HUES64 (cell line): Measurements from ENCODE around the gene SMR3B. TPM values are rescaled to one million over a fixed set of nuclear protein-coding genes. Genes with fewer than 3 reads are reported as not detected.

Source experiments
- H3K27ac ChIP-seq: 2 replicates; pipeline ENCODE4 v1.7.0; 2013; ENCODE audit warnings: low read depth, low read length, inconsistent platforms
- H3K27me3 ChIP-seq: 2 replicates; pipeline ENCODE4 v1.6.1; 2013; ENCODE audit warnings: mild to moderate bottlenecking, low read length; ENCODE audit not compliant: insufficient read depth
- H3K36me3 ChIP-seq: 2 replicates; pipeline ENCODE4 v1.6.1; 2013; ENCODE audit warnings: mild to moderate bottlenecking, low read length; ENCODE audit not compliant: insufficient read depth
- H3K4me1 ChIP-seq: 2 replicates; pipeline ENCODE4 v1.6.1; 2013; ENCODE audit warnings: mild to moderate bottlenecking, low read length, moderate library complexity; ENCODE audit not compliant: insufficient read depth
- H3K4me3 ChIP-seq: 2 replicates; pipeline ENCODE4 v1.5.1; 2013; ENCODE audit warnings: mild to moderate bottlenecking, low read length, moderate library complexity
- H3K9ac ChIP-seq: 2 replicates; pipeline ENCODE4 v1.6.1; 2013; ENCODE audit warnings: mild to moderate bottlenecking, low read depth, low read length
- H3K9me3 ChIP-seq: 2 replicates; pipeline ENCODE4 v1.6.1; 2013; ENCODE audit warnings: low read depth, low read length; ENCODE audit not compliant: insufficient read depth
- WGBS: fragments of 150-250, 120-280 bp; methylation state at CpG from one replicate; pipeline ENCODE4 v1.1.7; 2013; ENCODE audit warnings: missing lambda C conversion rate; 5-methylcytosine and 5-hydroxymethylcytosine counted together
- polyA plus RNA-seq, 2 experiments: library from polyadenylated mRNA; stranded (reverse); fragments of 50-300 nt; gene quantifications; one replicate each; pipeline ENCODE4 v1.2.3, GENCODE V29; 2013

SMR3B gene
- polyA plus RNA-seq (2013, experiment 1 of 2): not detected
- polyA plus RNA-seq (2013, experiment 2 of 2): not detected

GRCh38 chr4:70382691-70383181 lies at the start of gene SMR3B:
TSS of gene SMR3B (plus strand) at chr4:70383131. CDS start at chr4:70384511, 1,380 bp downstream.
- H3K36me3 ChIP-seq: no peaks in the 10 kb centered on the region
- H3K9me3 ChIP-seq: no peaks in the 10 kb centered on the region
- H3K27me3 ChIP-seq: no peaks in the 10 kb centered on the region
- H3K9ac ChIP-seq: no peak within 1 kb of the TSS
- H3K4me3 ChIP-seq: no peak within 1 kb of the TSS
- no peaks in the 10 kb centered on the region for H3K4me1 ChIP-seq
- 87% methylated on average over 4 of the region's 5 CpGs for WGBS
- no peak within 1 kb of the TSS for H3K27ac ChIP-seq

GRCh38 chr4:70334681-70335080 lies 48.2 kb upstream of the SMR3B start, which contains the start of gene CABS1:
TSS of gene CABS1 (plus strand) at chr4:70334981. CDS start at chr4:70335040, 59 bp downstream.
- 88% methylated on average over 3 of the region's 3 CpGs for WGBS
- H3K36me3 ChIP-seq: no peaks in the 10 kb centered on the region
- H3K27ac ChIP-seq: no peak within 1 kb of the TSS
- H3K9me3 ChIP-seq: no peaks in the 10 kb centered on the region
- H3K4me1 ChIP-seq: no peaks in the 10 kb centered on the region
- no peaks in the 10 kb centered on the region for H3K27me3 ChIP-seq
- no peak within 1 kb of the TSS for H3K4me3 ChIP-seq
- H3K9ac ChIP-seq: no peak within 1 kb of the TSS

GRCh38 chr4:70336043-70336442 lies 46.9 kb upstream of the SMR3B start:
- H3K27me3 ChIP-seq: no peaks in the 10 kb centered on the region
- H3K9me3 ChIP-seq: no peaks in the 10 kb centered on the region
- WGBS: 94% methylated on average over 5 of the region's 5 CpGs
- H3K4me1 ChIP-seq: no peaks in the 10 kb centered on the region
- no peaks in the 10 kb centered on the region for H3K36me3 ChIP-seq
- no peak overlapping the region for H3K27ac ChIP-seq
- H3K4me3 ChIP-seq: no peak overlapping the region
- H3K9ac ChIP-seq: no peak overlapping the region

GRCh38 chr4:70337886-70338420 lies 45.0 kb upstream of the SMR3B start:
- H3K36me3 ChIP-seq: no peaks in the 10 kb centered on the region
- H3K9me3 ChIP-seq: no peaks in the 10 kb centered on the region
- no peaks in the 10 kb centered on the region for H3K27me3 ChIP-seq
- no peak overlapping the region for H3K4me3 ChIP-seq
- no peak overlapping the region for H3K9ac ChIP-seq
- H3K27ac ChIP-seq: no peak overlapping the region
- WGBS: 95% methylated on average over 1 of the region's 1 CpG
- H3K4me1 ChIP-seq: no peaks in the 10 kb centered on the region

- 91% methylated on average over 1 of the region's 1 CpG for WGBS
- H3K9me3 ChIP-seq: no peaks in the 10 kb centered on the region
Observed at GRCh38 chr4:70356185-70356584, 26.7 kb upstream of the SMR3B start.

GRCh38 chr4:70359115-70359661 lies 23.7 kb upstream of the SMR3B start:
- Histone ChIP-seq H3K4me1 (no peaks in the 10 kb centered on the region), H3K36me3 (no peaks in the 10 kb centered on the region), H3K27me3 (no peaks in the 10 kb centered on the region), H3K9ac (no peak overlapping the region), H3K9me3 (no peaks in the 10 kb centered on the region), H3K4me3 (no peak overlapping the region), H3K27ac (no peak overlapping the region)
- WGBS: 100% methylated on average over 2 of the region's 3 CpGs

More at GRCh38 chr4:70356185-70356584, 26.7 kb upstream of the SMR3B start:
- Histone ChIP-seq H3K36me3 (no peaks in the 10 kb centered on the region), H3K27ac (no peak overlapping the region), H3K9ac (no peak overlapping the region), H3K27me3 (no peaks in the 10 kb centered on the region), H3K4me3 (no peak overlapping the region), H3K4me1 (no peaks in the 10 kb centered on the region)

GRCh38 chr4:70360460-70360859 lies 22.5 kb upstream of the SMR3B start, which contains the start of gene SMR3A:
TSS of gene SMR3A (plus strand) at chr4:70360760. CDS start at chr4:70362116, 1,356 bp downstream.
- Histone ChIP-seq H3K36me3 (no peaks in the 10 kb centered on the region), H3K9me3 (no peaks in the 10 kb centered on the region)
- WGBS: 90% methylated on average over 3 of the region's 3 CpGs

GRCh38 chr4:70364002-70364401 lies 18.9 kb upstream of the SMR3B start:
- Histone ChIP-seq H3K9ac (no peak overlapping the region), H3K4me1 (no peaks in the 10 kb centered on the region), H3K36me3 (no peaks in the 10 kb centered on the region), H3K4me3 (no peak overlapping the region), H3K27me3 (no peaks in the 10 kb centered on the region), H3K27ac (no peak overlapping the region), H3K9me3 (no peaks in the 10 kb centered on the region)
- WGBS: 95% methylated on average over 5 of the region's 5 CpGs

More at GRCh38 chr4:70360460-70360859, 22.5 kb upstream of the SMR3B start, which contains the start of gene SMR3A:
- no peaks in the 10 kb centered on the region for H3K27me3 ChIP-seq
- no peak within 1 kb of the TSS for H3K27ac ChIP-seq
- no peaks in the 10 kb centered on the region for H3K4me1 ChIP-seq
- H3K4me3 ChIP-seq: no peak within 1 kb of the TSS
- H3K9ac ChIP-seq: no peak within 1 kb of the TSS

GRCh38 chr4:70365479-70365878 lies 17.5 kb upstream of the SMR3B start:
- H3K36me3 ChIP-seq: no peaks in the 10 kb centered on the region
- H3K4me1 ChIP-seq: no peaks in the 10 kb centered on the region
- H3K27me3 ChIP-seq: no peaks in the 10 kb centered on the region
- H3K27ac ChIP-seq: no peak overlapping the region
- H3K9me3 ChIP-seq: no peaks in the 10 kb centered on the region
- WGBS: 90% methylated on average over 2 of the region's 2 CpGs
- no peak overlapping the region for H3K9ac ChIP-seq
- H3K4me3 ChIP-seq: no peak overlapping the region

- Histone ChIP-seq H3K9ac (no peak overlapping the region), H3K27me3 (no peaks in the 10 kb centered on the region), H3K27ac (no peak overlapping the region), H3K36me3 (no peaks in the 10 kb centered on the region), H3K9me3 (no peaks in the 10 kb centered on the region), H3K4me1 (no peaks in the 10 kb centered on the region), H3K4me3 (no peak overlapping the region)
- 92% methylated on average over 1 of the region's 1 CpG for WGBS
Observed at GRCh38 chr4:70367813-70368212, 15.1 kb upstream of the SMR3B start.

GRCh38 chr4:70371987-70372386 lies 10.9 kb upstream of the SMR3B start:
- Histone ChIP-seq H3K9me3 (no peaks in the 10 kb centered on the region), H3K9ac (no peak overlapping the region), H3K36me3 (no peaks in the 10 kb centered on the region), H3K4me3 (no peak overlapping the region), H3K27ac (no peak overlapping the region), H3K4me1 (no peaks in the 10 kb centered on the region), H3K27me3 (no peaks in the 10 kb centered on the region)
- 97% methylated on average over 3 of the region's 4 CpGs for WGBS
